ENCODE data around the gene NUP107. TPM values are rescaled to one million over a fixed set of nuclear protein-coding genes. Genes with fewer than 3 reads are reported as not detected.

NUP107 gene
- total RNA-seq, 1 experiment from 2014 or later = 119 TPM

DNA sequence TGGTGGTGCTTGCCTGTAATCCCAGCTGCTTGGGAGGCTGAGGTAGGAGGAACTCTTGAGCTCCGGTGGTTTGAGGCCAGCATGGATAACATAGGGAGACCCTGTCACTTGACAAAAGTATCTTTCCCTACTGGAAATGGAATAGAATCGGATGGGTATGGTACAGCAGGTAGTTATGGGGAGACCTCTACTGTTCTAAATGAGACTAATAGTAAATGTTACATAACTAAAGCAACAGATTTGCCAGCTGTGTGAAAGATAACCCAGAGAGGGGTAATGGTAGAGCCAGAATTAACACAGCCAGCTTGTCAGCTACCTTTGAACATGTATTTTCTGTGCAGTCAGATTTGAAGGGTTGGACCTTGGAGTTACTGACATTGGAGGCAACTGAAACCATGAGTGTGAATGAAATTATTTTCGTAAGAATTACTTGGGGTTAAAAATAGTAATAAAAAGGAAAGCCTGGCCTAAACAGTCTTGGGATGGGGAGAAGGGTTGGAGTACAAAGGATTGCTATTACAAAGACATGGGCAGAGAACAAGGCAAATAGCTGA, 21.7 kb upstream of the NUP107 start:
- peak in 1 of 2 experiments; percentile 8 for DNase-seq

DNA sequence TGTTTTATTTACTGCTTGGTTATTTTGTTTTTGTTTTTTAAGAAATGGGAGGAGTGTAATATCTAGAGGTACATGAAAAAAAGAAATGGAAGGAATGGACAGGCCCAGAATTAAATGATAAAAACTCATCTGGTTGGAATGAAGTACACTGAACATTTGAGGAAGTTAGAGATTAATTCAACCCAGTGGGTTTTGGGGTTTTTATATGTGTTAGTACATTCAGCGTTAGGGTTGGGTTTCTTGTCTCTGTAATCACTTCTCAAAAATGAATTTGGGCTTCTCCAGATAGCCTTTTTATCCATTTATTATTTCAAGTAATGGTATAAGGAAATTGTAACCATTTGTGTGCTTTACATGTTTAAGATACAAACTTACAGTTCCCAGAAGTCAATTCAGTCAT, 19.5 kb upstream of the NUP107 start:
- TF ChIP-seq, protein P1, sequence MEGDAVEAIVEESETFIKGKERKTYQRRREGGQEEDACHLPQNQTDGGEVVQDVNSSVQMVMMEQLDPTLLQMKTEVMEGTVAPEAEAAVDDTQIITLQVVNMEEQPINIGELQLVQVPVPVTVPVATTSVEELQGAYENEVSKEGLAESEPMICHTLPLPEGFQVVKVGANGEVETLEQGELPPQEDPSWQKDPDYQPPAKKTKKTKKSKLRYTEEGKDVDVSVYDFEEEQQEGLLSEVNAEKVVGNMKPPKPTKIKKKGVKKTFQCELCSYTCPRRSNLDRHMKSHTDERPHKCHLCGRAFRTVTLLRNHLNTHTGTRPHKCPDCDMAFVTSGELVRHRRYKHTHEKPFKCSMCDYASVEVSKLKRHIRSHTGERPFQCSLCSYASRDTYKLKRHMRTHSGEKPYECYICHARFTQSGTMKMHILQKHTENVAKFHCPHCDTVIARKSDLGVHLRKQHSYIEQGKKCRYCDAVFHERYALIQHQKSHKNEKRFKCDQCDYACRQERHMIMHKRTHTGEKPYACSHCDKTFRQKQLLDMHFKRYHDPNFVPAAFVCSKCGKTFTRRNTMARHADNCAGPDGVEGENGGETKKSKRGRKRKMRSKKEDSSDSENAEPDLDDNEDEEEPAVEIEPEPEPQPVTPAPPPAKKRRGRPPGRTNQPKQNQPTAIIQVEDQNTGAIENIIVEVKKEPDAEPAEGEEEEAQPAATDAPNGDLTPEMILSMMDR (IDR thresholded peaks at IDR 0.05; ENCODE audit: insufficient read depth in 1 of 2, low read depth in 1 of 2, low read length in 1 of 2, severe bottlenecking in 1 of 2, unreplicated experiment in 1 of 2) = no peak
- no TSS peak for BruUV-seq (replicated peaks)
- Histone ChIP-seq H3K4me3 (ENCODE audit: low read depth, low read length) (no peak overlapping the region), H3K9me3 (no peaks in the 10 kb centered on the region), H3K36me3 (ENCODE audit: control insufficient read depth, insufficient read depth, low read length) (no peaks in the 10 kb centered on the region), H3K4me1 (no peaks in the 10 kb centered on the region), H3K27me3 (replicated peaks; ENCODE audit: control insufficient read depth, insufficient read depth, low read length) (no peaks in the 10 kb centered on the region)
- H3K36me3 Mint-ChIP-seq (ENCODE audit: insufficient read depth, unreplicated experiment) = peaks cover 24% of the 10 kb centered on the region
- H3K4me1 Mint-ChIP-seq (ENCODE audit: low read depth, unreplicated experiment) = peaks cover 6% of the 10 kb centered on the region
- no peaks in the 10 kb centered on the region for H3K27me3 Mint-ChIP-seq (ENCODE audit: insufficient read depth, unreplicated experiment)
- intact Hi-C loops (cut with micrococcal nuclease; ENCODE audit: unreplicated experiment) = loop anchor here (10.0 kb wide), 1 partner anchor 442 kb away; the partner anchor contains the start of gene IL26
- no peaks in the 10 kb centered on the region for H3K9me3 Mint-ChIP-seq (ENCODE audit: unreplicated experiment)
- CTCF ChIA-PET = interaction anchor here (0.6 kb wide), 1 partner anchor 157 kb away, joined by 3 read pairs; no protein-coding TSS in a partner anchor
- no peak overlapping the region for H3K4me3 Mint-ChIP-seq (ENCODE audit: unreplicated experiment)
- no peak for DNase-seq
- POLR2A ChIA-PET = no interaction called here
- no peak overlapping the region for H3K27ac Mint-ChIP-seq (ENCODE audit: unreplicated experiment)

More for the DNA sequence above, 21.7 kb upstream of the NUP107 start:
- Mint-ChIP-seq H3K9me3 (ENCODE audit: unreplicated experiment) (no peaks in the 10 kb centered on the region), H3K27me3 (ENCODE audit: insufficient read depth, unreplicated experiment) (no peaks in the 10 kb centered on the region), H3K36me3 (ENCODE audit: insufficient read depth, unreplicated experiment) (peaks cover 25% of the 10 kb centered on the region), H3K4me1 (ENCODE audit: low read depth, unreplicated experiment) (peaks cover 6% of the 10 kb centered on the region), H3K4me3 (ENCODE audit: unreplicated experiment) (no peak overlapping the region), H3K27ac (ENCODE audit: unreplicated experiment) (no peak overlapping the region)
- intact Hi-C loops (cut with micrococcal nuclease; ENCODE audit: unreplicated experiment) = loop anchor here (2.0 to 10.0 kb wide), 2 partner anchors 306 to 440 kb away; partner anchors contain the start of gene IL26
- CTCF ChIA-PET = no interaction called here
- Histone ChIP-seq H3K9me3 (no peaks in the 10 kb centered on the region), H3K36me3 (ENCODE audit: control insufficient read depth, insufficient read depth, low read length) (no peaks in the 10 kb centered on the region), H3K4me1 (no peaks in the 10 kb centered on the region), H3K4me3 (ENCODE audit: low read depth, low read length) (no peak overlapping the region), H3K27me3 (replicated peaks; ENCODE audit: control insufficient read depth, insufficient read depth, low read length) (no peaks in the 10 kb centered on the region)
- POLR2A ChIA-PET = no interaction called here
- BruUV-seq (replicated peaks) = no TSS peak
- TF ChIP-seq, protein P1 (IDR thresholded peaks at IDR 0.05; ENCODE audit: insufficient read depth in 1 of 2, low read depth in 1 of 2, low read length in 1 of 2, severe bottlenecking in 1 of 2, unreplicated experiment in 1 of 2) = peak in 1 of 2 experiments; percentile 3

DNA sequence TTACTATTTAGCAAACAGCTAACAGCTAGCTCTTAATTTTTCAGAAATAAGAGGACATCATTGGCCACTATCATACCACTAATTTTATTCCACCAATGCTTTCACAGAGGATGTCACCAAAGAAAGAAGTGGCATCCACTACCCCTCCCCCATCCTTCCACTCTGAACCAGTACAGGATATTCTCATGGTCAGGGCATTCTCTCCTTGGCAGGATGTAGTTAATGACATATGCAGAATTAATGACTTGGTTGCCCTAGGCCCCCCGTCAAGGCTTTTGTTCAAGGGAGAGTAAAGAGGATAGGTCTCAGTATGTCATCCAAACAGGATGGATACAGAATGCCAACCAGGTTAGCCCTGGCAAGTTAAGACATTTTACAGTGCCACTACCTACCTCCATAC, 18.9 kb upstream of the NUP107 start:
- Histone ChIP-seq H3K4me3 (ENCODE audit: low read depth, low read length) (no peak overlapping the region), H3K27me3 (replicated peaks; ENCODE audit: control insufficient read depth, insufficient read depth, low read length) (no peaks in the 10 kb centered on the region), H3K9me3 (no peaks in the 10 kb centered on the region), H3K4me1 (no peaks in the 10 kb centered on the region), H3K36me3 (ENCODE audit: control insufficient read depth, insufficient read depth, low read length) (no peaks in the 10 kb centered on the region)
- peaks cover 6% of the 10 kb centered on the region for H3K4me1 Mint-ChIP-seq (ENCODE audit: low read depth, unreplicated experiment)
- H3K4me3 Mint-ChIP-seq (ENCODE audit: unreplicated experiment) = no peak overlapping the region
- no peak overlapping the region for H3K27ac Mint-ChIP-seq (ENCODE audit: unreplicated experiment)
- H3K36me3 Mint-ChIP-seq (ENCODE audit: insufficient read depth, unreplicated experiment) = peaks cover 24% of the 10 kb centered on the region
- no peaks in the 10 kb centered on the region for H3K9me3 Mint-ChIP-seq (ENCODE audit: unreplicated experiment)
- intact Hi-C loops (cut with micrococcal nuclease; ENCODE audit: unreplicated experiment) = loop anchor here (10.0 kb wide), 1 partner anchor 443 kb away; the partner anchor contains the start of gene IL26
- H3K27me3 Mint-ChIP-seq (ENCODE audit: insufficient read depth, unreplicated experiment) = no peaks in the 10 kb centered on the region
- no peak for DNase-seq
- TF ChIP-seq, protein P1 (IDR thresholded peaks at IDR 0.05; ENCODE audit: insufficient read depth in 1 of 2, low read depth in 1 of 2, low read length in 1 of 2, severe bottlenecking in 1 of 2, unreplicated experiment in 1 of 2) = no peak
- POLR2A ChIA-PET = no interaction called here
- no TSS peak for BruUV-seq (replicated peaks)
- CTCF ChIA-PET = no interaction called here
